GM12878 (cell line): ENCODE measurements around the gene ZSWIM6. TPM values are rescaled to one million over a fixed set of nuclear protein-coding genes. Genes with fewer than 3 reads are reported as not detected.

Source experiments
- CUX1 ChIP-seq: IDR thresholded peaks from 2 replicates; pipeline ENCODE4 v1.6.1; 2012; ENCODE audit warnings: improper control_type of control experiment, low read depth, low read length; ENCODE audit not compliant: insufficient replicate concordance
- MLLT1 ChIP-seq: fragments of 450-650 bp; IDR thresholded peaks from 2 replicates; pipeline ENCODE4 v1.6.1; 2016; ENCODE audit warnings: mild to moderate bottlenecking
- RFX5 ChIP-seq: IDR thresholded peaks from 2 replicates; pipeline ENCODE4 v1.6.1; 2011; ENCODE audit warnings: low read depth, low read length, improper control_type of control experiment
- polyA plus RNA-seq, 11 experiments: library from polyadenylated mRNA; depleted of rRNA in 4 of 11; unstranded in 6 of 11; stranded (reverse) in 5 of 11; fragments of >200 nt; fragmentation: Nextera tagmentation in 4 of 11; fragmentation: Illumina TruSeq in 1 of 11; extraction: Ambion mirVana in 4 of 11; extraction: Trizol in 1 of 11; gene quantifications; 1 replicate in 1 of 11; 2 replicates in 10 of 11; pipeline versions ENCODE4 v1.2.1 to v1.2.3, GENCODE V29; 2011 to 2016; ENCODE audit warnings: inconsistent platforms in 2 of 11, missing spikeins in 2 of 11, low read depth in 1 of 11
- total RNA-seq, 4 experiments: library from RNA; depleted of rRNA in 3 of 4; stranded (reverse); fragments of >200 nt in 3 of 4; fragmentation: Illumina TruSeq in 1 of 4; extraction: Trizol in 1 of 4; gene quantifications; 2 replicates each; pipeline versions ENCODE4 v1.2.1 to v1.2.3, GENCODE V29; 2013 to 2021
- TF ChIP-seq, protein P1 (sequence below): IDR thresholded peaks from 2 replicates; pipeline ENCODE4 v1.6.1; 2012; ENCODE audit warnings: low read depth, low read length, improper control_type of control experiment

The ZSWIM6 gene
- total and polyA plus RNA-seq, 10 of the 15 experiments (the other 5 are each of a cell fraction or from before 2014, with no cell fraction given), result 0.53 to 6.2 (median 3.4) TPM

GRCh38 chr5:61299261-61299681, 32.8 kb upstream of the ZSWIM6 start (continued):
- no peak for TF ChIP-seq CUX1
- TF ChIP-seq MLLT1, result no peak
- TF ChIP-seq, protein P1, sequence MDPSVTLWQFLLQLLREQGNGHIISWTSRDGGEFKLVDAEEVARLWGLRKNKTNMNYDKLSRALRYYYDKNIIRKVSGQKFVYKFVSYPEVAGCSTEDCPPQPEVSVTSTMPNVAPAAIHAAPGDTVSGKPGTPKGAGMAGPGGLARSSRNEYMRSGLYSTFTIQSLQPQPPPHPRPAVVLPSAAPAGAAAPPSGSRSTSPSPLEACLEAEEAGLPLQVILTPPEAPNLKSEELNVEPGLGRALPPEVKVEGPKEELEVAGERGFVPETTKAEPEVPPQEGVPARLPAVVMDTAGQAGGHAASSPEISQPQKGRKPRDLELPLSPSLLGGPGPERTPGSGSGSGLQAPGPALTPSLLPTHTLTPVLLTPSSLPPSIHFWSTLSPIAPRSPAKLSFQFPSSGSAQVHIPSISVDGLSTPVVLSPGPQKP, result no peak
- no peak for TF ChIP-seq RFX5
- TF ChIP-seq, all 136 proteins: peak for 0
